ENCODE measurements around the gene SLC50A1. TPM values are rescaled to one million over a fixed set of nuclear protein-coding genes. Genes with fewer than 3 reads are reported as not detected.

Gene SLC50A1, protein sequence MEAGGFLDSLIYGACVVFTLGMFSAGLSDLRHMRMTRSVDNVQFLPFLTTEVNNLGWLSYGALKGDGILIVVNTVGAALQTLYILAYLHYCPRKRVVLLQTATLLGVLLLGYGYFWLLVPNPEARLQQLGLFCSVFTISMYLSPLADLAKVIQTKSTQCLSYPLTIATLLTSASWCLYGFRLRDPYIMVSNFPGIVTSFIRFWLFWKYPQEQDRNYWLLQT
- polyA plus RNA-seq, result 54.5 to 72.2 TPM (median 55.6 TPM) in 3 replicates
- 32.6 TPM for polyA plus RNA-seq (2011; ENCODE audit: low read depth)
- polyA plus RNA-seq (2011; cell fraction: cytosol; rRNA removed), result 47.6 and 49.9 TPM in 2 replicates
- polyA plus RNA-seq (2011; cell fraction: nucleus; rRNA removed), result 60.5 and 69.1 TPM in 2 replicates
- polyA plus RNA-seq (2012; ENCODE audit: low replicate concordance), result 32.2 and 69.6 TPM in 2 replicates
- polyA minus RNA-seq, result 32.1 to 59.5 TPM (median 44.3 TPM) in 3 replicates
- polyA minus RNA-seq (2011; cell fraction: cytosol; rRNA and poly(A)+ RNA removed), result 54.3 TPM
- polyA minus RNA-seq (2011; cell fraction: nucleus; rRNA and poly(A)+ RNA removed), result 9.2 and 19.5 TPM in 2 replicates

DNA sequence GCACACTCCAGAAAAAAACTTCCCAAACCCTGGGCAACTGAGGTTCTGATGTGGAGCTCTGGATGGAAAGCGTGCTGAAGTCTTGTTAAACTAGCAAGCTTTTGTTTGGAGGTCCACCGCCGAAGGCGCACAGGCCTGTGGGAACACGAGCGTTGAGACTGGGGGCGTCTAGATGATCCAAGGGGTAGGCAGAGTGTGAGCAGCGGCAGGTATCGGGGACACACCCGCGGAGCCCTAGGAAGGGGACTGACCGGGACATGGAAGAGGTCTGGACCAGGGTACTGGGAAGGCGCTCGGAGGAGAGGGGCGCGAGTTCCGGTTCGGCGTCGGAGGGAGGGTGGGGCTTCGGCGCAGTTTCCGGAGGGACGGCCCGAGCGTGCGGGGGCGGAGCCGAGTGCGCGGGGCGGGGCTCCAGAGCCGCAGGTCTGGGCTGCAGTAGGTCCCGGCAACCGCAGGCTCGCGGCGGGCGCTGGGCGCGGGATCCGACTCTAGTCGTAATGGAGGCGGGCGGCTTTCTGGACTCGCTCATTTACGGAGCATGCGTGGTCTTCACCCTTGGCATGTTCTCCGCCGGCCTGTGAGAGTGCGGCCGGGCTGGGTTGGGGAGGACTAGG, at the start of gene SLC50A1:
SLC50A1 (plus strand) TSS at position 438 of the 614 bp plus-strand sequence; CDS start at position 498, 60 bp downstream.
- Histone ChIP-seq H3K9me1 (ENCODE audit: control insufficient read depth, extremely low read depth, insufficient read depth, low read length) (peaks cover 5% of the 10 kb centered on the region), H4K20me1 (ENCODE audit: control insufficient read depth, extremely low read depth, insufficient read depth, low read length) (no peaks in the 10 kb centered on the region), H3K4me2 (ENCODE audit: control insufficient read depth, extremely low read depth, insufficient read depth, low read depth, low read length) (peak within 1 kb of the TSS; percentile 94), H3K4me3 (ENCODE audit: control insufficient read depth in 2 of 3, extremely low read depth in 1 of 3, insufficient read depth in 2 of 3, low read depth in 1 of 3, low read length in 3 of 3) (peak within 1 kb of the TSS; percentile 67 to 90 (median 77)), H3K27ac (ENCODE audit: control insufficient read depth, insufficient read depth, low read length) (peak within 1 kb of the TSS; percentile 100), H2AFZ (ENCODE audit: control insufficient read depth, low read length) (peak within 1 kb of the TSS; percentile 73), H3K9me3 (ENCODE audit: control insufficient read depth, low read depth, low read length) (no peaks in the 10 kb centered on the region), H3K27me3 (ENCODE audit: control insufficient read depth, extremely low read depth, insufficient read depth, low read length) (no peaks in the 10 kb centered on the region), H3K9ac (ENCODE audit: control insufficient read depth, extremely low read depth, insufficient read depth, low read length) (peak within 1 kb of the TSS; percentile 99), H3K36me3 (ENCODE audit: control insufficient read depth in 2 of 2, extremely low read depth in 1 of 2, insufficient read depth in 2 of 2, low read length in 2 of 2) (peaks cover 28 to 48% of the 10 kb centered on the region in 2 experiments), H3K79me2 (ENCODE audit: control insufficient read depth, insufficient read depth, low read length) (peaks cover 44% of the 10 kb centered on the region), H3K4me1 (ENCODE audit: control insufficient read depth, extremely low read depth, insufficient read depth, low read length) (peaks cover 43% of the 10 kb centered on the region)
- FAIRE-seq (no peak), DNase-seq (ENCODE audit: low read depth, low spot score) (no peak)
- dilution Hi-C loops (cut with MboI; ENCODE audit: extremely low pct_ligation_motif_present, low sequenced_read_pairs), result no loop called here
- no peak for TF ChIP-seq EZH2 (IDR thresholded peaks at IDR 0.05; ENCODE audit: low read length)
- TF ChIP-seq, protein P1, sequence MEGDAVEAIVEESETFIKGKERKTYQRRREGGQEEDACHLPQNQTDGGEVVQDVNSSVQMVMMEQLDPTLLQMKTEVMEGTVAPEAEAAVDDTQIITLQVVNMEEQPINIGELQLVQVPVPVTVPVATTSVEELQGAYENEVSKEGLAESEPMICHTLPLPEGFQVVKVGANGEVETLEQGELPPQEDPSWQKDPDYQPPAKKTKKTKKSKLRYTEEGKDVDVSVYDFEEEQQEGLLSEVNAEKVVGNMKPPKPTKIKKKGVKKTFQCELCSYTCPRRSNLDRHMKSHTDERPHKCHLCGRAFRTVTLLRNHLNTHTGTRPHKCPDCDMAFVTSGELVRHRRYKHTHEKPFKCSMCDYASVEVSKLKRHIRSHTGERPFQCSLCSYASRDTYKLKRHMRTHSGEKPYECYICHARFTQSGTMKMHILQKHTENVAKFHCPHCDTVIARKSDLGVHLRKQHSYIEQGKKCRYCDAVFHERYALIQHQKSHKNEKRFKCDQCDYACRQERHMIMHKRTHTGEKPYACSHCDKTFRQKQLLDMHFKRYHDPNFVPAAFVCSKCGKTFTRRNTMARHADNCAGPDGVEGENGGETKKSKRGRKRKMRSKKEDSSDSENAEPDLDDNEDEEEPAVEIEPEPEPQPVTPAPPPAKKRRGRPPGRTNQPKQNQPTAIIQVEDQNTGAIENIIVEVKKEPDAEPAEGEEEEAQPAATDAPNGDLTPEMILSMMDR (optimal IDR thresholded peaks at IDR 0.05 in 1 of 3, IDR thresholded peaks at IDR 0.05 in 1 of 3, conservative IDR thresholded peaks at IDR 0.05 in 1 of 3; ENCODE audit: extremely low read depth in 1 of 3, insufficient read depth in 2 of 3, low read length in 3 of 3), result peak in 1 of 3 experiments; percentile 43

- Histone ChIP-seq H3K4me2 (ENCODE audit: control insufficient read depth, extremely low read depth, insufficient read depth, low read depth, low read length) (peak overlapping the region; percentile 81), H3K9me1 (ENCODE audit: control insufficient read depth, extremely low read depth, insufficient read depth, low read length) (no peaks in the 10 kb centered on the region), H3K4me1 (ENCODE audit: control insufficient read depth, extremely low read depth, insufficient read depth, low read length) (peaks cover 37% of the 10 kb centered on the region), H3K79me2 (ENCODE audit: control insufficient read depth, insufficient read depth, low read length) (no peaks in the 10 kb centered on the region), H2AFZ (ENCODE audit: control insufficient read depth, low read length) (no peak overlapping the region), H3K27ac (ENCODE audit: control insufficient read depth, insufficient read depth, low read length) (no peak overlapping the region), H3K4me3 (ENCODE audit: control insufficient read depth in 2 of 3, extremely low read depth in 1 of 3, insufficient read depth in 2 of 3, low read depth in 1 of 3, low read length in 3 of 3) (peak overlapping the region in 2 of 3 experiments; percentile 50 to 71), H3K9ac (ENCODE audit: control insufficient read depth, extremely low read depth, insufficient read depth, low read length) (peak overlapping the region; percentile 73), H3K36me3 (ENCODE audit: control insufficient read depth in 2 of 2, extremely low read depth in 1 of 2, insufficient read depth in 2 of 2, low read length in 2 of 2) (no peaks in the 10 kb centered on the region), H3K9me3 (ENCODE audit: control insufficient read depth, low read depth, low read length) (no peaks in the 10 kb centered on the region), H4K20me1 (ENCODE audit: control insufficient read depth, extremely low read depth, insufficient read depth, low read length) (no peaks in the 10 kb centered on the region), H3K27me3 (ENCODE audit: control insufficient read depth, extremely low read depth, insufficient read depth, low read length) (peaks cover 15% of the 10 kb centered on the region)
- FAIRE-seq, result peak; percentile 26
- dilution Hi-C loops (cut with MboI; ENCODE audit: extremely low pct_ligation_motif_present, low sequenced_read_pairs), result no loop called here
- DNase-seq (ENCODE audit: low read depth, low spot score), result no peak
- TF ChIP-seq EZH2 (IDR thresholded peaks at IDR 0.05; ENCODE audit: low read length), result no peak
- TF ChIP-seq, protein P1 (optimal IDR thresholded peaks at IDR 0.05 in 1 of 3, IDR thresholded peaks at IDR 0.05 in 1 of 3, conservative IDR thresholded peaks at IDR 0.05 in 1 of 3; ENCODE audit: extremely low read depth in 1 of 3, insufficient read depth in 2 of 3, low read length in 3 of 3), result peak; percentile 80 to 99 (median 97)
Measured at GRCh38 chr1:155086128-155086741, 49.4 kb upstream of the SLC50A1 start.
